GM12873 (cell line): ENCODE measurements around the gene FAM131A.
A peak's percentile ranks its signal among the peaks of the same experiment; 100 is the strongest.

ENCODE experiments used
- CTCF ChIP-seq: IDR thresholded peaks from 2 replicates; pipeline ENCODE4 v1.5.1; 2012; ENCODE audit warnings: low read depth, mild to moderate bottlenecking, moderate library complexity, low read length, control low read depth; ENCODE audit not compliant: insufficient read depth; ENCODE audit errors: missing control alignments

FAM131A gene

DNA sequence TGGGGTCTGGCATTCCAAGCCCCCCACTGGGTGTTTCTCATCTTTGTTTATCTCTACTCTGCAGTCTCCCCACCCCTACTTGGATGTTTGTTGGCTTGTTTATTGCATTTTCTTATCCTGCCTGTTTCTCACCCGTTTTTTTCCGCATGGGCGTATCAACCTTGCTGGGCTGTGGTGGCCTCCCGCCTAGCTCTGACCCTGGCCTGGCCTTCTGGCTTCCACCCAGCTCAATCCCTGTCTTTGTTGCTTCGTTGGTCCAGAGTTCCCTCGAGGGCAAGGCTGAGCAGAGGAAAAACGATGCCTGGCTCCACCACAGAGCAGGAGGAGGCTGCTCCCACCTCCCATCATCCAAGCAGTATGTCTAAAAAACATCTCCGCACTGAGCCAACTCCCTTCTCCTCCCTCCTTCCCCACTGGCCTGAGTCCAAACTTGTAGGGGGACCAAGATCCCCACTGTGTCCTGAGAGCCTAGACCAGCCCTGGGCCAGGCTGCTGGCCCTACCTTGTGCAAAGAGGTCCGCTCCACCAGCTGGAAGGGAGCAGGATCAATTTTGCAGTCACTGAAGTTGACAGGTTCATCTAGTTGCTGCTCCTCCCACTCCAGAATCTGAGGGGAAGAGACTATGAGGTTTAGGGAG lies 14.2 kb downstream of the FAM131A start:
- no peak for TF ChIP-seq CTCF

GRCh38 chr3:184352149-184352785 lies 14.9 kb downstream of the FAM131A start:
- no peak for TF ChIP-seq CTCF

DNA sequence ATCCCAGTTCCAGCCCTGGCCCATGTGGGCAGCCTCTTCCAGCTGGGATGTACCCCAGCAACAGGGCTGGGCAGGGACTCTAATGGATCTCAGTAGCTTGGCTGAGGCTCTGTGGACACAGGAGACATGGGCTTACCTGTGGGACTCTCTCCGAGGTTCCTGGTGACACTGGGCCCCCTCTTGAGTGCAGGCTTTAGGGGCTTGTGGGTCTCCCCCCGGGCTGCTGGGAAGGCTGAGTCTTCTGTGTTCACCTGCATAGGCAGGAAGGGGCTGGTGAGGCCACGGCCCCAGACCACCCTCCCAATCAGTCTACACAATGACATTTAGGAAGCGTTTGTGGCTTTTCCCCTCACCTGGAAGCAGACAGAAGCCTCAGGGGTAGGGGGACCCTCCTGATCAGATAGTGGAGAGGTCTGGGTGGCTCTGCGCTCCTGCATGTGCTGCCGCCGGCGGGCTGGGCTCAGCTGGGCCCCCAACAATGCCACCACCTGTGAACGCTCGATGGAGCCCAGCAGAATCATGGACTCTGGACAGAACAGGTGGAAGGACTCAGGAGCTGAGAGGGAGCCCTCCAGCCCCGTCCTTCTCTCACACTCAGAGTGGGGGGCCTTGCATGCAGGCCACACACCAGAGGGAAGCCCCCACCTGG lies 15.6 kb downstream of the FAM131A start:
- TF ChIP-seq CTCF, result no peak

GRCh38 chr3:184353546-184353941 lies 16.1 kb downstream of the FAM131A start:
- TF ChIP-seq CTCF, result no peak

DNA sequence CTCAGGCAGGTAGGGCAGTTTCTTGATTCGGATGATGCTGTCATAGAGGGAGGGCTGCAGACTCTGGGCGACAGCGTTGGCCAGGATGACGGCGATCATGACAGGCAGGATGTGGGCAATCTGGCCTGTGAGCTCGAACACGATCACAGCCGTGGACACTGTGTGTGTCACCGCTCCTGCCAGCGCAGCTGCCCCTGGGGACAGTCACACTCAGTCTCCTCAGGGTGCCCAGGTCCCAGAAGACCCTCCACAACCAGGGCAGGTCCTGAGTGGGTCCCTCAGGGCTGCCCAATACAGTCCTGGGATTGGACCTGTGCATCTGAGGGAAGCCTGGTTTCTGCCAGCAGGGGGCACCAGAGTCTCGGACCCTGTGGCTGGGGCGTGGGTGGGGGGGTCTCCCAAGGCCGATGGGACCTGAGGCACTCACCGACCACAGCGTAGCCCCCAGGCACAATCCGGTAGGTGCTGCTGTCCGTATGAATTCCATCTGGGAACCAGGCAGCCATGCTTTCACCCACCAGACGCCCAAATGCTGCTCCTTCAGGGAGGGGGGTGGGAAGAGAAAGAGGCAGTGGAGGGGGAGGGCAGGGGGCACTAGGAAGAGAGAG lies 16.8 kb downstream of the FAM131A start:
- TF ChIP-seq CTCF, result peak; percentile 85

- no peak for TF ChIP-seq CTCF
These were observed 17.4 kb downstream of the FAM131A start for GRCh38 chr3:184354754-184355153.

DNA sequence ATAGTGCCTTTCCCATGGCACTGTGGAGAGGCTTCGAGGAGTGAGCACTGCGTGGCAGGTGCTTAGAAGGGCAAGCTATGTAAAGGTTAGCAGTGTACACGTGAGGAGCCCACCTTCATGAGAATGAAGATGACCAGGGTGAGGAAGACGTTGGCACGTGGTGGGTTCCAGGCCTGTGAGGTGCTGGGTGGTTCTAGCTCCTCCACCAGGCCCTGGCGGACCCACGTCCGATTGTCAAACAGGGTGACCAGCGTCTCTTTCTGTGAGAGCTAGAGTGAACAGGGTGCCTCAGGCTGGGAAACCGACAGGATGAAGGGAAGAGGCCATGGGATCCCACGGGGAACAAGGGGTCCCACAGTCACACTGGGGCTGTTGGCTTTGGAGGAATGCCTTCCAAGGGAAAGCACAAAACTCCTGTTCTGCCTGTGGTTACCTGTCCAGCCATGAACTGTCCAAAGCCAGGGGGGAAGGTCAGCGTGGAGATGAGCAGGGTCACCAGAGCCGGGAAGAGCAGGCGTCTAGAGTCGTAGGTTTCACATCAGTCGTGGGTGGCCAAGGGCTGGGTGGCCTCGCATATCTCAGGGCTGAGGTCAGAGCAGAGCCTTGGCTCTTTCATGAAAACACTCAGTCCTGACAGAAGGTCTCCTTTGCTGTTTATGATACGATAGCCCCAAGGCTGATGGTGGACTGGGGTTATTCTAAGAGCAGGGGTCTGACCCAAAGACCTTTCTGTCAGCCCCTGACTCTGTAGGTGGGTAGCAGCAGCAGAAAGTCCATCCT lies 18.1 kb downstream of the FAM131A start:
- TF ChIP-seq CTCF, result no peak
